GM18870 (cell line): ENCODE results near the gene SLC37A3.
"Not testable (repeated sequence)": the region's sequence is repeated elsewhere in the genome, so short reads cannot be mapped to it uniquely, and the experiment has no call there.

ENCODE experiments used
- ATAC-seq: cut with Tn5 transposase; IDR thresholded peaks from one replicate; pipeline ENCODE4 v1.9.1; 2021; ENCODE audit warnings: moderate library complexity; ENCODE audit not compliant: unreplicated experiment

The SLC37A3 gene

GRCh38 chr7:140349144-140349771 is 49.1 kb downstream of the SLC37A3 start:
- no peak for ATAC-seq

- no peak for ATAC-seq
Measured at GRCh38 chr7:140348161-140348849, 50.0 kb downstream of the SLC37A3 start.

GRCh38 chr7:140347218-140347617 is 51.1 kb downstream of the SLC37A3 start:
- ATAC-seq = no peak

- no peak for ATAC-seq
Measured at GRCh38 chr7:140345426-140345825, 52.9 kb downstream of the SLC37A3 start.

GRCh38 chr7:140342727-140343514 is 55.4 kb downstream of the SLC37A3 start:
- ATAC-seq = no peak

- not testable (repeated sequence) for ATAC-seq
Measured at GRCh38 chr7:140338959-140339358, 59.4 kb downstream of the SLC37A3 start.

GRCh38 chr7:140334341-140335057 is 63.8 kb downstream of the SLC37A3 start:
- no peak for ATAC-seq

GRCh38 chr7:140333686-140334085 is 64.6 kb downstream of the SLC37A3 start:
- no peak for ATAC-seq

GRCh38 chr7:140333223-140333622 is 65.1 kb downstream of the SLC37A3 start:
- ATAC-seq = no peak

GRCh38 chr7:140330595-140330994 is 67.7 kb downstream of the SLC37A3 start:
- no peak for ATAC-seq

GRCh38 chr7:140330128-140330527 is 68.2 kb downstream of the SLC37A3 start:
- ATAC-seq = no peak

- no peak for ATAC-seq
Measured at GRCh38 chr7:140327261-140327661, 71.1 kb downstream of the SLC37A3 start.

- no peak for ATAC-seq
Measured at GRCh38 chr7:140326116-140326928, 72.0 kb downstream of the SLC37A3 start.

- no peak for ATAC-seq
Measured at GRCh38 chr7:140325600-140325999, 72.7 kb downstream of the SLC37A3 start.

- ATAC-seq = no peak
Measured at GRCh38 chr7:140324714-140325113, 73.6 kb downstream of the SLC37A3 start.

GRCh38 chr7:140322759-140323158 is 75.6 kb downstream of the SLC37A3 start:
- no peak for ATAC-seq

- not testable (repeated sequence) for ATAC-seq
Measured at GRCh38 chr7:140320078-140320477, 78.3 kb downstream of the SLC37A3 start.

GRCh38 chr7:140317999-140318398 is 80.3 kb downstream of the SLC37A3 start:
- no peak for ATAC-seq

- ATAC-seq = no peak
Measured at GRCh38 chr7:140317597-140317996, 80.7 kb downstream of the SLC37A3 start.

- ATAC-seq = no peak
Measured at GRCh38 chr7:140316165-140316661, 82.1 kb downstream of the SLC37A3 start.
